Measurements from ENCODE around the gene AKT3.

Gene AKT3

GRCh38 chr1:243748706-243749283, 101.2 kb downstream of the AKT3 start:
- H3K4me3 ChIP-seq (ENCODE audit: control insufficient read depth, low read depth, low read length) = no peak overlapping the region
- peak; percentile 79 for TF ChIP-seq CTCF (conservative IDR thresholded peaks at IDR 0.05; ENCODE audit: control insufficient read depth, insufficient read depth, low read depth, low read length)
- DNase-seq (ENCODE audit: low read depth) = peak; percentile 87

- DNase-seq (ENCODE audit: low read depth) = no peak
- no peak for TF ChIP-seq CTCF (conservative IDR thresholded peaks at IDR 0.05; ENCODE audit: control insufficient read depth, insufficient read depth, low read depth, low read length)
- H3K4me3 ChIP-seq (ENCODE audit: control insufficient read depth, low read depth, low read length) = no peak overlapping the region
Observed at GRCh38 chr1:243748227-243748626, 101.8 kb downstream of the AKT3 start.

- no peak for DNase-seq (ENCODE audit: low read depth)
- no peak overlapping the region for H3K4me3 ChIP-seq (ENCODE audit: control insufficient read depth, low read depth, low read length)
- TF ChIP-seq CTCF (conservative IDR thresholded peaks at IDR 0.05; ENCODE audit: control insufficient read depth, insufficient read depth, low read depth, low read length) = no peak
Observed at GRCh38 chr1:243746751-243747150, 103.3 kb downstream of the AKT3 start.

GRCh38 chr1:243745356-243745755, 104.7 kb downstream of the AKT3 start:
- H3K4me3 ChIP-seq (ENCODE audit: control insufficient read depth, low read depth, low read length) = no peak overlapping the region
- DNase-seq (ENCODE audit: low read depth) = peak; percentile 24
- TF ChIP-seq CTCF (conservative IDR thresholded peaks at IDR 0.05; ENCODE audit: control insufficient read depth, insufficient read depth, low read depth, low read length) = no peak

- no peak overlapping the region for H3K4me3 ChIP-seq (ENCODE audit: control insufficient read depth, low read depth, low read length)
- no peak for TF ChIP-seq CTCF (conservative IDR thresholded peaks at IDR 0.05; ENCODE audit: control insufficient read depth, insufficient read depth, low read depth, low read length)
- DNase-seq (ENCODE audit: low read depth) = peak; percentile 90
Observed at GRCh38 chr1:243742819-243743218, 107.2 kb downstream of the AKT3 start.

- no peak overlapping the region for H3K4me3 ChIP-seq (ENCODE audit: control insufficient read depth, low read depth, low read length)
- DNase-seq (ENCODE audit: low read depth) = no peak
- no peak for TF ChIP-seq CTCF (conservative IDR thresholded peaks at IDR 0.05; ENCODE audit: control insufficient read depth, insufficient read depth, low read depth, low read length)
Observed at GRCh38 chr1:243740255-243740999, 109.6 kb downstream of the AKT3 start.

All from fibroblast of mammary gland (primary cell).